AG09309 (cell line): ENCODE results near the gene GPR45.

Experiments used
- DNase-seq: peaks from one replicate; pipeline ENCODE4 v3.0.0-alpha.2; 2010; ENCODE audit warnings: low read depth
- H3K4me3 ChIP-seq: 2 replicates; pipeline ENCODE4 v1.5.1; 2011; ENCODE audit warnings: mild to moderate bottlenecking, low read depth, low read length, moderate library complexity; ENCODE audit not compliant: control insufficient read depth
- TF ChIP-seq, protein P1 (sequence below): IDR thresholded peaks from 2 replicates; pipeline ENCODE4 v1.5.1; 2011; ENCODE audit warnings: mild to moderate bottlenecking, low read depth, low read length, inconsistent platforms; ENCODE audit not compliant: insufficient read depth, control insufficient read depth; ENCODE audit errors: missing control alignments

GPR45 gene

GRCh38 chr2:105291981-105292380 is 50.4 kb downstream of the GPR45 start:
- H3K4me3 ChIP-seq: no peak overlapping the region
- DNase-seq: no peak
- TF ChIP-seq, protein P1, sequence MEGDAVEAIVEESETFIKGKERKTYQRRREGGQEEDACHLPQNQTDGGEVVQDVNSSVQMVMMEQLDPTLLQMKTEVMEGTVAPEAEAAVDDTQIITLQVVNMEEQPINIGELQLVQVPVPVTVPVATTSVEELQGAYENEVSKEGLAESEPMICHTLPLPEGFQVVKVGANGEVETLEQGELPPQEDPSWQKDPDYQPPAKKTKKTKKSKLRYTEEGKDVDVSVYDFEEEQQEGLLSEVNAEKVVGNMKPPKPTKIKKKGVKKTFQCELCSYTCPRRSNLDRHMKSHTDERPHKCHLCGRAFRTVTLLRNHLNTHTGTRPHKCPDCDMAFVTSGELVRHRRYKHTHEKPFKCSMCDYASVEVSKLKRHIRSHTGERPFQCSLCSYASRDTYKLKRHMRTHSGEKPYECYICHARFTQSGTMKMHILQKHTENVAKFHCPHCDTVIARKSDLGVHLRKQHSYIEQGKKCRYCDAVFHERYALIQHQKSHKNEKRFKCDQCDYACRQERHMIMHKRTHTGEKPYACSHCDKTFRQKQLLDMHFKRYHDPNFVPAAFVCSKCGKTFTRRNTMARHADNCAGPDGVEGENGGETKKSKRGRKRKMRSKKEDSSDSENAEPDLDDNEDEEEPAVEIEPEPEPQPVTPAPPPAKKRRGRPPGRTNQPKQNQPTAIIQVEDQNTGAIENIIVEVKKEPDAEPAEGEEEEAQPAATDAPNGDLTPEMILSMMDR: no peak
